IPS DF 4.7 (cell line): ENCODE measurements around the gene KIF12.

Experiments
- DNase-seq: peaks from one replicate; pipeline ENCODE4 v3.0.0-alpha.2; 2013; ENCODE audit warnings: low spot score; ENCODE audit errors: extremely low read depth

KIF12 gene

DNA sequence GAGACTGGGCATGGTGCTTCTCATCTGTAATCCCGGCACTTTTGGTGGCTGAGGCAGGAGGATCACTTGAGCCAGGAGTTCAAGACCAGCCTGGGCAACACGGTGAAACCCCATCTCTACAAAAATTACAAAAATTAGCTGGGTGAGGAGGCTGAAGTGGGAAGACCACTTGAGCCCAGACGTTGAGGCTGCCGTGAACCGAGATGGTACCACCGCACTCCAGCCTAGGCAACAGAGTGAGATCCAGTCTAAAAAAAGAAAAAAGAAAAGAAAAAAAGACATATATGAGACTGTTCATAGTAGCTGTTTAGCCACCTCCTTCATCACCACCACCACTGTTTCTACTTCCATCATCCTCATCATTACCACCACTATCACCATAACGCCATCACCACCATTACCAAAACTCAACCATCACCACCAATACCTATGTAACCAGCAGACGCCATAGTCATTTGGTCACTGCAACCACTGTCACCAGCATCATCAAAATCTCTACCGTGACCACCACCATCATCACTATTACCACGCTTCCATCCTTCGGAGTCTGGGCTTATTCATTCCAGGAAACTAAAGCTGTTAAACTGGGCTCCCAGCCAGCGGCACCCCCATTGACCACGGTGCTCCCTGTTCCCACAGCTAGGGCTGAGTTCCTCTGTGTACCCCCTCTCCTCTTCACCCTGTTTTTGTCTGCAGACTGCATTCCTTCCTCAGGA is 8.4 kb upstream of the KIF12 start:
- DNase-seq, result no peak

DNA sequence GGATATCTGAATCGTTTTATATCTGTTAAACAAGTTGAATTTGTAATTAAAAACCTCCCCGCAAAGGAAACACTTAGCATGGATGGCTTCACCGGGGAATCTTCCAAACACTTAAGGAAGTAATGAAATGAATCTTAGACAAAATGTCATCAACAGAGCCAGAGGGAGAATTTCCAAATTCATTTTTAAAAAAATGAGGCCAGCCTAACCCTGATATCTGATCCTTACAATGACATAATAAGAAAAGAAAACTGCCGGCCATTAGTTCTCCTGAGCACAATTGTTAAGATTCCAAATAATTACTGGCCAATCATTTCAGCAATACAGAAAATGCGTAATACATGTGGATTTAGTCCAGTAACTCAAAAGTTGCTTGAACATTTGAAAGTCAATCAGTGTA is 6.1 kb upstream of the KIF12 start:
- DNase-seq, result no peak

DNA sequence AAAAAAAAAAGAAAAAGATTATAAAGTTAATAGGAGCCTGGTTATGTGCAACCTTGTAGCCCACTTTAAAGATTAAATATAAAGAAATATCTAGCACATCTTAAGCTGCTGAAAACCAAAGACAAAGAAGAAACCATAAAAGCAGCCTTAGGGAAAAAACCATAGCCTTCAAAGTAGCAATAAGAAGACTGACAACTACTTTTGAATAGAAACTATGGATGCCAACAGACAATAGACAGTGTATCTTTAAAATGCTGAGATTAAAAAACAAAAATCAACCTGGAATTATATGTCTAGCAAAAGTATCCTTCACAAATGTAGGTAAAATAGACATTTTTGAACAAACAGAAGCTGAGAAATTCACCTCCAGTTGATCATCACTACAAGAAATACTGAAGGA is 3.4 kb upstream of the KIF12 start:
- DNase-seq, result no peak

DNA sequence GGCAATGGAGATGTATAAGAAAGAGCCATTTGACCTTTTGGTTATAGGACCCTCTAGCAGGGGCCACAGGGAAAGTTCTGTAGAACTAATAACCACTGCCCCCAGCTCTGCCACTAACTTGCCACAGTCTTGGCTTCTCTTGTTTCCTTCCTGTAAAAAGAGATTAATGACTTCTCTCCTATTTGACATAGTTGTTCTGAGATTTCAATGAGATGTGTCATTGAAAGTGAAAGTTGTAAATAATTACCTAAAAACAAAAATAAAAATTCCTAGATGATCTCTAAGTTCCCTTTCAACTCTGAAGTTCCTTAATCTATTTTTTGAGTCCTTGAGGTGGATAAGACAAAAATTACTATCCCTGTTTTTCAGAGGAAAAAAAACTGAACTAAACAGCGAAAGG is 1.4 kb upstream of the KIF12 start:
- DNase-seq, result no peak

DNA sequence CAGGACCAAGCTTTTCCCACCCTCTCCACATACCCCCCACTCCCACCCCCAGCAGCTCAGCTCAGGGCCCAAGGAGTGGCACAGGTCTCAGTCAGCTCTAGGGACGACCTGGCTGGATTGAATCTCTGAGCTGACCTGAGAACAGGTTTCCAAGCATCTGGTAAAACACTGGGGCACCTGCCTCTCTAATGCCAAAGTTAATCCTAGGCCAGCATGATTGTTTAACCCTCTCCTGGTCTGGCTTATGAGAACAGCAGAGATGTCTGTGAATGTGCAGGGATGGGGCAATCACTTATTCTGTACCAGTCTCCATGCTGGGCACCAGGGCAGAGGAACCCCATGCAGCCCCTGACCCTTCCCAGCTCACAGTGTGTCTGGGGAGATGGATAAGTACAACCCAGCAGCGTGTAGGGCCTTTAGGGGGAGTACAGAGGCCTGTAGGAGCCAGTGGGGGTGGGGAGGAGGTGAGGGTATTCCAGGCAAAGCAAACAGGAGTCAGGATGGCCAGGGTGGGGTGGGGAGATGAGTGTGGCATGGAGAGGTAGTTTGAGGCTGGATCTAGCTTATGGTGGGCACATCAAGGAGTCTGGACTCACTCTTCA is 678 bp upstream of the KIF12 start:
- no peak for DNase-seq

DNA sequence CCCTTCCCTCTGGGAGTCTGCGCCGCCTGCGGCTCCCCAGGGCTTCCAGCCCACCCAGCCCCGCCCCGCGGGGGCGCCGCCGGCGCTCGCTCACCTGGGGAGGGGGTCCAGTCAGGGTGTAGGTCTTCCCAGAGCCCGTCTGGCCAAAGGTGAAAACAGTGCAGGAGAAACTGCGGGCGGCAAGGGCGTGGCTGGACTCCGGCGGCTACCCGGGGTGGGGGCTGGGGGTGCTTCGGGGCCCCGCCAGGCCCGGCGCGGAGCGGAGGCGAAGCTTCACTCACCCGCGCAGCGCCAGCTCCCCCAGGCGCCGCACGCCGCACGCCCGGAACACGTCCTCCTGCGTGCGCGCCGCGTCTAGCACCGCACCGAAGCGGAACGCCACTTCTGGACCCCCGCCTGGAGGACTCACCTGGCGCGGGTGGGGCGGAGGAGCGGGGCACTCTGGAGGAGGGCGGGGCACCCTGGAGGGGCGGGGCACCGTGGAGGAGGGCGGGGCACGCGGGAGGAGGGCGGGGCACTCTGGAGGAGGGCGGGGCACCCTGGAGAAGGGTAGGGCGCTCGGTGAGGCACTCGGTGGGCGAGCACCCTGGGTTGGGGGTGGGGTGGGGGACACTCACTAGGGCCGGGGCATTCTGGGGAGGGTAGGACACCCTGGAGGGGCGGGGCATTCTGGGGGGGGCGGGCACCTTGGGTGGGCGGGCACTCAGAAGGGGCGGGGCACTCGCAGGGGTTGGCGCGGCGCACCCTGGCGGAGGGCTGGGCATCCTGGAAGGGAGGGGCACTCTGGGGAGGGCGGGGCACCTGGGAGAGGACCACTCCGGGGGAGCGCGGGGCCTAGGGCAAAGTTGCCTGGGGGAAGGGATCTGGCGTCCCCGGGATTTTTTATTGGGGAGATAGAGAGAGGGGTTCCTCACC is 814 bp downstream of the KIF12 start:
- DNase-seq, result no peak

DNA sequence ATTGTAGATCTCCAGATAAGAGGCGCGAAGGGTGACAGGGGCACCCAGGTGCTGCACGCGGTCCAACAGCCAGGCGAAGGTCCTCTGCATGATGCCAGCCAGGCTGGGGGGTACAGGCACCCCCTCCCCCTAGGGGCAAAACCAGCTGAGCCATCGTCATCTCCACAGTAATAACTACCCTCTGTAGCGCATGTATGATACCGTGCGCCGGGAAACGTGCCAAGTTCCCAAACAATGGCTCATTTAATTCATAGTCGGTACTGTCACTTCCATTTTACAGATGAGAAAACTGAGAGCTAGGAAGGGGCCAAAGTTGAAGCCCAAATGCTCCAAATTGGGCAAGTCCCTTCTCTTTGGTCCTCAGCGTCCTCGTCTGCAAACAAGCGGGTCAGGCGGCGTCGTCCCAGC is 1.5 kb downstream of the KIF12 start:
- DNase-seq, result no peak

DNA sequence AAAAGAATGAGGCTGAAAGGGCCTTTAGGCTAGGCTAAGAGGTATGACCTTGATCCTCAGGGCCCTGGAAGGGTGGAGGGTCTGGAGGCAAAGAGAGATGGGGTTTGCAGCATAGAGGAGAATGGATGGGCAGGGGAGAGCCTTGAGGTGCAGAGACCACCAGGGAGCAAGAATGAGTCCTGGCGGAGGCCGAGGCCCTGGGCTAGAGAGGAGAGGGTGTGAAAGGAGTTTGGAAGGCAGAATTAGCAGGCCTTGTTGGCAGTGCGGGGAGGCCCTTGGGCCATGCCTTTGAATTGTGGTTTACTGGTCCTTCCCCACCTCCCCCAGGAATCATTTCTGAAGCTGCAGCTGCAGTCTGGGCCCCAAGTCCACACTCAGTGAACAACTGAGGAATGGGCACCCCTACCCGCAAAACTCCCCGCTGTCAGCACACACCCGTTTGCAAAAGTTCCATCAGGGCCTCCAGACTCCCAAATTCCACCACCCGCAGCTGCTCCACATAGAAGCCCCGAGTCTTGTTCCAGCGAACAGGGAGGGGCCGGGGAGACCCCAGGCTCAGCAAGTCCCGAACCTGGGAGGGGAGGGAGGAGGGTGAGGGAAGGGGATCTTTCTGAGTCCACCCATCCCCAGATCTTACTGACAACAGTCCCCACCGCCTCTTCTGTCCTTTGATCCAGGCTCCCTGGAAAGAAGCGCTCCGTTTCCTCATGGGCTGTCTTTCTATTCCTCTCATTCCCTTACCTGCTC is 2.1 kb downstream of the KIF12 start:
- DNase-seq, result no peak

DNA sequence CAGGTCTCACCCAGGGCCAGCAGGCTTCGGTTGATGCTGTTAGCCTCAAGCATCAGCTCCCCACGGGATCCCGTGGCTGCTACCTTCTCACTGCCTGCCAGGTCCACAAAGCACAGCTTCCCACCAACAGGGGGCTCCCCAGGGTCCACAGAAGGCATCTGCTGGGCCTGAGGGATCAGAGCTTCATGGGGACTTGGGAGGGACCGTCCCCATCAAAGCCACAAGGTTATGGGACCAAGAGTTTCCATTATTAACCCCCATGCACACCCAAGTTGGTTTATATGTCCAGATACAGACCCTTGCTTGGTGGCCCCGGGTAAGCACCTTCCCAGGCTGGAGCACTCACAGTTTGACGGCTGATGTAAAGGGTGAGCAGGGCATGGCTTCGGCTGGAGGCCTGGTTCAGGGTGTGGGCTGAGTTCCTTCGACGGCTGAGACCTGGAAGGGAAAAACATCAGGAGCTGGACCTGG is 3.0 kb downstream of the KIF12 start:
- DNase-seq, result no peak

DNA sequence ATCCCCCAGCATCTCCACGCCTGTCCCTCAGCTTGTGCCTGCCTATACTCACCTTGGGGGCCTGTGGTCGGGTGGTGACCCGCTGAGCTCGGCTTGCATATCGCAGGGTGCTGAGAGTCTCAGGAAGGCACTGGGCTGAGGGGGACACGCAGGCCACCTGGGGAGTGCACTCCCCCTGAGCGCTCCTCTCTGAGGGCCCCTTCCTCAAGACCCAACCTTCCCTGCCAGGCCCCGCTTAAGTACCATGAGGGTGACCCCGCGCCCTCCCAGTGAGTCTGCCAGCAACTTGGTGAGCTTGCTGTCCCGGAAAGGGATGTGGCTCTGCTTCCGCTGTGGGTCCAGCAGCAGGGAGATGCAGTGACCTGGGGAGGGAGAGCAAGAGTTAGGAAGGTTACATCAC is 4.1 kb downstream of the KIF12 start:
- no peak for DNase-seq

DNA sequence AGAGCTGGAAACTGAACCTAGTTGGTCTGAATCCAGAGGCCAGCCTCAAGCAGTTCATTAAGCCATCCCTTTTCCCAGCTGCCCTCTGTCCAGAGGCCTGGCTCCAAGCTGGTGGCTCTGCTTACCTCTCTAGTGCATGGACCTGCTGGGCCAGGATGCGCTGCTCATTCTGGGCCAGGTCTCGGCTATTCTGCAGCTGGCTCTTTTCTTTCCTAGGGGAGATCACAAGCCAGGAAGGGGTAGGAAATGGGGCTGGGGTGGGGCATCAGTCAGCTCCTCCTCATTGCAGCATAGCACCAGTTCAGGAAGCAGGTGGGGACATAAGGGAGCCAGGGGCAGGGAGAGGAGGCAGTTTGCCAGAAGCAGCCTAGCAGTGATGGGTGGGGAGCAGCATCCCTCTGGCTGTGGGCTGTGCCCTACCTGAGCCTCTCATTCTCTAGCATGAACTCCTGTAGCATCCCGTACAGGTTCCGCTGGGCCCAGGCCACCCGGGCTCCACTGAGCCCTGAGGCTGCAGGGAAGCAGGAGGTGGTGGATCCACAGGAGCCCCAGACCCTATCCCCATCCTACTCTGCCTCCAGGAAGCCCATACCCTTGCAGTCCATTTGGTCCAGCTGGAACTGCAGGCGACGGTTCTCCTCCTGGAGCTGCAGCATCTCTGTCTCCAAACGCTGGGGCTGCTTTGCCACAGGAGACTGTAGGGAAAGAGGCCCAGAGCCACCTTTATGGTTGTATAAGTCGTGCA is 5.2 kb downstream of the KIF12 start:
- DNase-seq, result no peak

DNA sequence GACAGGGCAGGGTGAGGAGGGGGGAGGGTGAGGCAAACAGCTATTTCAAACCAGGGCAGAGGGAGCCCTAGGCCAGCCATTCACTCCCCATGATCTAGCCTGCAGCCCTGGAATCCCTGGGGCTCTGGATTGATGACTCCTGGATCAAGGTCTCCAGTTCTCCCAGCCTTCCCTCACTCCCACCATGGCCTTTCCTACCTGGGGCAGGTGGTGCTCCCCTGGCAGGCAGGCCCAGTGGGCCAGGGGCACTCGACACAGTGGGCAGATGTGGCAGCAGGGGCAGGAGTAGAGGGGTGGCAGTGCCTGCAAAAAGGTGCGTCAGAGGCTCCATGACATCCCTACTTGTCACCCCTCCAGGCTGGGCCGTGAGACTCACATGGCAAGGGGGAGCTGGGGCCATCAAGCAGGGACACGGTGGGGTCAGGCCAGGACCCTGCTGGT is 6.0 kb downstream of the KIF12 start:
- no peak for DNase-seq

DNA sequence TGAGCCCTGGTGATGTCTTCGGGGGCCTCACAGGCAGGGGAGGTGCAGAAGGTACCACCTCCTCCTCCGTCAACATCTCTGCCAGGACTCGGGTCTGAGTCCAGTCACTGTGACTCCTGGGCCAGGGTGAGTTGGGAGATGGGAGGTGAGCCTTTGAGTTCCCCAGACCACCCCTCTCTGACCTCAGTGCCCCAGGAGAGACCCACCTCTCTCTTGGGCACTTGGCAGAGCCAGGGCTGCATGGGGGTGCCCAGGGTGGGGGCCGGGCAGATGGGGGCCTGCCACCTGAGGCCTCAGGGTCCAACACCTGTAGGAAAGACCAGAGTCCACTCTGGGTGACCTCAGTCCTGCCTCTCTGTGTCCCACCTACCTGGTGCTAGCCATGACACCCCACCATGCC is 6.8 kb downstream of the KIF12 start:
- no peak for DNase-seq

DNA sequence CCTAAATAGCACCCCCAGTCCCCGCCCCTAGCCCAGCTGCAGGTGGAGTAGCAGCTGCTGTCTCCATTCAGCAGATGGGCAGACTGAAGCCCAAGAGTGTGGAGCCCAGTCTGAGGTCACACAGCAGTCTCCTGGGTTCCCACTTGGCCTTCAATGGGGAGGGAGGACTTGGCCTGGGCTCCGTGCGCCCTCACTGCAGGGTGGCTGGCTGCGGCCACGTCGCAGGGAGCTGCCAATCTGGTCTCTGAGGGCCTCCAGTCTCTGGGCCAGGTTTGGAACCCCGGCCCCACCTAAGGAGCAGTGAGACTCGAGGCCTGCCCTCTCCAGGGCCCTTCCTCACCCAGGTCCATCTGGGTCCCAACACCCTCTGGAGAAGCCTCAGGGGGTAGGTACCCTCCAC is 7.4 kb downstream of the KIF12 start:
- no peak for DNase-seq

DNA sequence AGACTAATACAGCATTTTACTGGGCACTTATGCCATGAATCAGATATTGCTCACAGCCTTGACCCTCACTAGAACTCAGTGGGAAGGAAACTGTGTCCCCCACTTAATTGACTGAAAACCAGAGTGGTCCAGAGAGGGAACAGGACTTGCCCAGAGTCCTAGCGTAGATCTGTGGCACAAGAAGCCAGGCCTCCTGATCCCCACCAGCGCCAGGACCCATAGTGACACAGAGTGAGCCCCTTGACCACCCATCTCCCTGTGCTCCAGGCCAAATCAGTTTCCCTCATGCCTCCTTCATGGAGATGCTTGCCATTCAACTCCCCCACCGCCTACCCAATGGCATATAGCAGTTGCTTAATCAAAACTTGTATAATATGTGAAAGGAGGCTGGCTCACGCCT is 8.3 kb downstream of the KIF12 start:
- DNase-seq, result no peak

DNA sequence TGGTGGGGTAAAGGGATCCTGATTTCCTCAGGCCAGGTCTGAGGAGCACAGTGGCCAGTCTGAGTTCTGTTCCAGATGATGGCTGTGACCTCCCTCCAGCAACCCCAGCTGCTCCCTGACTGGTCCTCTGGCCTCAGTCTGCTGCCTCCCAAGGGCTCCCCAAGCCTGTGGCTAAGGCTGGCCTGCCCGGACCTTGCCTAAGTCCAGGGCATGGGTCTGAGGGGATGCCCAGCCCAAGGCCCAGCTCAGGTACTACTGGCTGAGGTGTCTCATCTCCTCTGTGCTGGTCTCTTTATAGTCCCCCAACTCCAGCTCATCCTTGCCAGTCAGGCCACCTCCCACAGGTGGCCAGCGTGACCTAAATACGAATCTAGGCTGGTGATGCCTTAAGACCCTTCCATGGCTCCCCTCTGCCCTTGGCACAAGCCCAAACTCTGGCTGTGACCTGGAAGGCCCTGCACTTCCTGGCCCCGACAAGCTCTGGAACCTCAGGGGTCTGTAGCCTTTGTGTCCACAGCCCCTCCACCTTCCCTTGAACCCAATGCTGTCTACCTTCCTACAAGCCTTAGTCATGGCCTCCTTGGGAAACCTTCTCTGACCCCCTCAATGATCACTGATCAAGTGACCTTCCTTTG is 9.8 kb downstream of the KIF12 start:
- no peak for DNase-seq

DNA sequence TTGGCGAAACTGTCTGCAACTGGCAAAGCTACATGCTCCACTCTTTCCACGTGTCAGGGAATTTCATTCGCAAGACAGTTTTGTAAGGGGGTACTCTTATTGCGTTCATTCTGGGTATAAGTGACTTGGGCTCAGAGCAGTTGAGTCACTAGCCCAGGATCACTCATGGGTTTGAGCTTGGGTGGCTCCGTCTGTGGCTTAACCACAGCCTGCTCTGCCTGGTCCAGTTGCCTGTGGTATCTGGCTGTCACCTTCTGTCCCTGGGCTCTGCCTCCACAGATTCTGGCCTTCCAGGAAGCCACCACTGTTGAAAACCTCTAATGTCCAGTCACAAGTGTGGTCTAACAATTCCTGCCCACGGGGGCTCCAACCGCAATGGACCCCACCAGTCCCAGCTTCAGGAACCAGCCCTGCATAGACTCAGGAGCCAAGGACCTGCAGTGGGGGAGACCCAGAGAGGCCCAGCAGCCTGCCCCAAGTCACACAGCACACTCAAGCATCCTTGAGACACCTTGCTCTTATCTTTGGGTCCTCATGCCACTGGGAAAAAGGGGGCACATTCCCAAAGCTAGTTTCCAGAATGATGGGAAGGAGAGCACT is 10.4 kb downstream of the KIF12 start:
- no peak for DNase-seq

DNA sequence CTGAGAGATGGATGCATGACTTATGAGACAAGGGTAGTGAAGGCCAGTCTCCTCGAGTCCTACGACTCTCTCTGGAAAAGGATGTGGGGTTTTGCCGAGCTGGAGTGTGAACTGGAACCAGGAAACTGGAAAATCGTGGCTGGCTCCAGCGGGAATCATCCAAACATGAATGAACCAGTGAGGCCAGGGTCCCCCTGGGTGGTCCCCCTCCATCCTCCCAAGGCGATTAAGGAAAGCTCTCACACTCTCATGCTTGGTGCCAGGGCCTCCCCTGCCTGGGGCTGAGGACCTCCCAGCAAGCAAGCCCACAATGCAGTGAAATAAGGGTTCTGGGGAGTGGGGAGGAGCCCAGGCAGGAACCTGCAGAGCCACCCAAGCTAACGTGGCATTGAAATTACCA is 11.4 kb downstream of the KIF12 start:
- DNase-seq, result no peak

DNA sequence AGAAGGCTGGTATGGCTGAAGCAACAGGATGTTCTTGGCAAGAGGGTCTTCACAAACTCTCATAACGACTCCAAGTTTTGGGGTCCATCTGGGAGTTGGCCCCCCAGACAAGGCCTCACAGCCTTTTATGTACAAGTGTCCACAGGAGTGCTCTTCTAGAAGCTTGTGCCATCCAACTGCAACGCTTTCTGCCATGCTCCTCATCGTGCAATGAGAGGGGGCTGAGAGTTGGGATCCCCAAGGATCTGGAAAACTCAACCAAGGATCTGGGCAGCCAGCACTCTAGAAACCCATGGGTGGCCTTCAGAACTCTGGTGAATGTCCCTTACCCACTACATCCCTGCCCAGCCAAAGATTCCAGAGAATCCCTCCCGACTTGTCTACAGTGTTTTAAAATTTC is 12.5 kb downstream of the KIF12 start:
- DNase-seq, result no peak

DNA sequence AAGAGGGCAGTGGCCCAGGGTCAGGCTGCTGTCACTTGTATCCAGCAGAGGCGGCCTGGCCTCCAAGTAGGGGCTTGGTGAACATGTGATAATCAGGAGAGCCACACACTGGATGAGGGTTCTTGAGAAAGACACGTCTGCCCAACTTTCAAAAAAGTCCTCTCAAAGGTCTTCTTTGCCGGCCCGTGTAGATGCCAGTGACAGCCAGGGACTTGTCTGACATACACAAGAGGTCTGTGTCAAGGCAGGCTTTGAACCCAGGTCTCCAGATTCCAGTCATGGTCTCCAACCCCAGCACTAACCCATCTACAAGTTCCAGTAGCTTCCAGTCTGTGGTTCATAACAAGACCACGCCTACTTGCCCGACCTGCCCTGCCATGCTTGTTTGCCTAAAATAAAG is 13.1 kb downstream of the KIF12 start:
- no peak for DNase-seq
